ENCODE measurements around the gene HNRNPH1. TPM values are rescaled to one million over a fixed set of nuclear protein-coding genes. Genes with fewer than 3 reads are reported as not detected.
"Not testable (repeated sequence)": the region's sequence is repeated elsewhere in the genome, so short reads cannot be mapped to it uniquely, and the experiment has no call there.

Gene HNRNPH1
- total RNA-seq, 1 experiment from 2014 or later = 1,009 TPM

DNA sequence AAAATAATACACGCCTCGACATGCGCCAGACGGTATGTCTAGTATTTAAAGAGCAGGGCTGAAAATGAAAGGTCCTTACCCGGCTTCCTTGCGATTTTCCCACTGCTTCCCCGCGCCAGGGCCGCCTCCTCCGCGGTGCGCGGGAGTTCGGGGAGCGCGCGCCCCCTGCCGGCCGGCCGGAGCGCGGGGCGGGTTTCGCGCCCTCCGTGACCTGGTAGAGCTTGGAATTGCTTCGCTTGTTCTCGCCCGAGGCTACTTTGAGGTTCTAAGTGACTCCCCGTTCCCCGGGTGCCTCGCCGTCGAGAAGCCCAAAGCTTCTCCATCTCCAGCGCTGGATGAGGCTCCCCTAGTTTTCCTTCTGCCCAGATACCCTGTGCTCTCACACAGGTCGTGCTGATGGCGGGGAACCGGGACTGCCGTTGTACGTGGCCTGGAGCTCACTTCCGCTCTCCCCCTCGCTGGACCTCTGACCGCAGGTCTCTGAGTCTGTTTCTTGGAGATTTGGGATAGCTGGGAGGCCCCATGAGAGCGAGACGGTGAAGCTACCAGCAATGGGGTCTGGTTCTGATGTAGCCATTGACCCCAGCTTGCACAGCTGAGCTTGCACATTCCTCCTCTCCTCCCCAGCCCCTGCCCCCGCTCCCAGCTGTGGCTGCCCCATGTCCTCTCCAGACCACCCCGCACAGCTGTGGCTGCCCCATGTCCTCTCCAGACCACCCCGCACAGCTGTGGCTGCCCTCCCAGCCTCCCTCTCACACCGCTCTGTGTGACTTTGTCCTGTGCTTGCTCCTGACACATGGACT is 11.1 kb upstream of the HNRNPH1 start:
- DNase-seq = peak in 1 of 2 experiments; percentile 46
- not testable (repeated sequence) for H3K36me3 ChIP-seq; H3K4me3 ChIP-seq; H3K27me3 ChIP-seq; H3K4me1 ChIP-seq; H3K9me3 ChIP-seq (replicated peaks); H3K27ac ChIP-seq

DNA sequence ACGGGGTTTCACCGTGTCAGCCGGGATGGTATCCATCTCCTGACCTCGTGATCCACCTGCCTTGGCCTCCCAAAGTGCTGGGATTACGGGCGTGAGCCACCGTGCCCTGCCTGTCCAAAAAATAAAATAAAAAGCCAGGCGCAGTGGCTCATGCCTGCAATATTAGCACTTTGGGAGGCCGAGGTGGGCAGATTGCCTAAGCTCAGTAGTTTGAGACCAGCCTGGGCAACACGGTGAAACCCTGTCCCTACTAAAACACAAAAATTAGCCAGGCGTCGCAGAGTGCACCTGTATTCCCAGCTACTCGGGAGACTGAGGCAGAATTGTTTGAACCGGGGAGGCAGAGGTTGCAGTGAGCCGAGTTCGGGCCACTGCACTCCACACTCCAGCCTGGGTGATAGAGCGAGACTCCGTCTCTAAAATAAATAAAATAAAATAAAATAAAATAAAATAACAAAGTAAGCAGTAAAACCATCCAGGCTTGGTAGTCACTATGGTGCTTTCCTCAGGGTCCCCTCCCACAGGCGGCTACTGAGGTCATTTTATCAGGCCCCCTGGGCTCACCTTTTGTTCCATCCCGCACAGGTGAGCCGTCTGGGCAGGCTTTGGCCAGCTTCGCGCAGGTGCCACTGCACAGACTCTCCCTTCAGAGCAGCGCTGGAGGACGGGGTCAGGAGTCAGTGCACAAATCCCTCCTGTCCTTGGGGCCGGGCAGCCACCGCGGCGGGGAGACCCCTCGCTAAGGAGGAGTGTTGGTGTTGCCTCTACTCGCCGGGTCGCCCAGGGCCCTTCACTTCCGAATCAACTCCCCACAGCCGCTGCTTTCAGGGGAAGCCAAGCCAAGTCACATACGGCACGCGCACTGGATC is 10.3 kb upstream of the HNRNPH1 start:
- H3K4me1 ChIP-seq; H3K27me3 ChIP-seq; DNase-seq; H3K9me3 ChIP-seq (replicated peaks); H3K27ac ChIP-seq; H3K36me3 ChIP-seq: not testable (repeated sequence)
- H3K4me3 ChIP-seq = peak overlapping the region; percentile 48

DNA sequence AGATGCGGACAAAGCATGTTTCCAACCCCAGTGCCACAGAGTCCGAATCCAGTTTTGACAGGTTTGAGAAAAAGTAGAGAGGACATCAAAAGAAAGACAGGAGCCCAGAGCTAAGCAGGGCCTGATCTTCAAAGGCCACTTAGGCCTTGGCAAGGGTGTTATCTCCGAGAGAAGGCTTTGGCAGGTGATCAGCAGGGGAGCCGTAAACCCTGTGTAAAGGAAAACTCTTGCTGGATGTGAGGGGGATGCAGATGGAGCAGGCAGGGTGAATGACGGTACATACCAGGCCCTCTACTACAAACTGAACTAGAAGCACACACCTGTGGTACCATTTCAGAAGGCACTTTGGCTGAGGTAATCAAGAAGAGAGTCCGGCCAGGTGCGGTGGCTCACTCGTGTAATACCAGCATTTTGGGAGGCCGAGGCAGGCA is 1.4 kb upstream of the HNRNPH1 start:
- Histone ChIP-seq H3K36me3 (peaks cover 34% of the 10 kb centered on the region), H3K4me1 (peaks cover 6% of the 10 kb centered on the region; the same call in 1 of the 2 replicates), H3K4me3 (peak overlapping the region; percentile 88), H3K27ac (peak overlapping the region; percentile 98), H3K9me3 (replicated peaks) (no peaks in the 10 kb centered on the region), H3K27me3 (no peaks in the 10 kb centered on the region)
- DNase-seq = no peak

DNA sequence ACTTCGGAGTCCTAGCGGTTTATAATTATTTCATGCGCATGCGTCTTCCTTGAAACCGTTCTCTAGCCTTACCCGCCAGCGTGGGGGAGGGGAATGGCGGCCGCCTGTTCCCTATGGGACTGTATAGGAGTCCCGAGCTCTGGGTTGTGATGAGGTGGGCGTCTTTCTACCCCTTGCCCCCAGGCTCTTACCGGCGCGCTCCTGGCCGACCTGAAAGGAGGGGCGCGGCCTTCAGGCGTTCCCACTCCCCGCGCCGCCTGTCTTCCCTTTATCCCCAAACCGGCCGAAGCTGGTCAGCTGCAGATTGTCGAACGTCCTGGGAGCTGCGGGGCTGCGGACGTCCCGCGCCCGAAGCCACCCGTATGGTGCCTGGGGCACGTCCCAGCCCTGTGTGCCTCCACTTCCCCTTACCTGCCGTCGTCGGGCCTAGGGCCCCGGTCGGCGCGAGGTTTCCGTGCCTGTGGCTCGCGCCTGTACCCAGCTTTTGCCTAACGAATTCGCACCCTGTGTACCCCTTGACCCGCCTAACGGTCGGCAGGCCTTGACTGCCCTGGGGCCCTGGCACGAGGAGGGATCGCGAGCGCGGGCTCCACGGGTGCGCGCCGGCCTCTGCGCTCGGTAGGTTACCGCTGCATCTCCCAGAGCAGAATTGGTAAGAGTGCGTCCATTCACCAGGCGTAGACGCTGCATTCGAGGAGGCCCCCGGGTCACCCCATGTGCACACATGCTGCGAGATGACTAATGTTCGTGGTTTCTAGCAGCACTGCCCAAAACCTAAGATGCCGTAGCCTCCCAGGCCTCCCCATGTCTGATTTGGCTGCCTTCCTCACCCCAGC is 653 bp upstream of the HNRNPH1 start:
- Histone ChIP-seq H3K36me3 (peaks cover 41% of the 10 kb centered on the region), H3K4me1 (peaks cover 6% of the 10 kb centered on the region; the same call in 1 of the 2 replicates), H3K27me3 (no peaks in the 10 kb centered on the region), H3K4me3 (peak overlapping the region; percentile 88), H3K9me3 (replicated peaks) (no peaks in the 10 kb centered on the region), H3K27ac (peak overlapping the region; percentile 98)
- peak; percentile 79 to 80 for DNase-seq

DNA sequence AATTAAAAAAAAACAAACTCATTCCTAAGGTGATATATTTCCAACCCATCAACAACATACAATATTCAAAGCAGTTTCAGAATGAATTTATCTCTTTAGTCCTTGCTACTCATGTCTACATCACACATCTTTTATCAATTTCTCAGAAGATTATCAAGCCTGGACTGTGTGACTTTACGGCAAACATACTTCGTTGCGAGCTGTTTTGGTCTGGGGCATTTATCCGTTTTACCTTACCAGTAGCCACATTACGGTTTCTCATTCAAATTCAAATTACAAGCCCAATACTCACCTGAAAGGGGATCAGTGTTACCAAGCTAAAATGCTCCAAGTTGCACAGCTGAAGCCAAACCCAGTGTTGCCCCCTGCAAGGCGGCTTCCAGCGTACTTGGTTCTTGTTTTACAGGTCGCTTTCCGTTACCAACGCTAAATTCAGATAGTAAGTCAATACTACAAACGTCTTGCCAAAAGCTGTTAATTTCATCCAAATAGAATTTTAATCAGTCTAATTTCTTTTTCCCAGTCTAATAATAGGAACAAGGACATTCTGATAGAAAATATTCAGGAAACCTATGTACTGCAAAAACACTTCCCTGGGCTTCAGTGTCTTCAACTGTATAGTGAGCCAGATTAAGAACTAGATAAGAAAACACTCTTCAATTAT is 1.8 kb downstream of the HNRNPH1 start:
- H3K27ac ChIP-seq = no peak overlapping the region
- peaks cover 65% of the 10 kb centered on the region for H3K36me3 ChIP-seq

DNA sequence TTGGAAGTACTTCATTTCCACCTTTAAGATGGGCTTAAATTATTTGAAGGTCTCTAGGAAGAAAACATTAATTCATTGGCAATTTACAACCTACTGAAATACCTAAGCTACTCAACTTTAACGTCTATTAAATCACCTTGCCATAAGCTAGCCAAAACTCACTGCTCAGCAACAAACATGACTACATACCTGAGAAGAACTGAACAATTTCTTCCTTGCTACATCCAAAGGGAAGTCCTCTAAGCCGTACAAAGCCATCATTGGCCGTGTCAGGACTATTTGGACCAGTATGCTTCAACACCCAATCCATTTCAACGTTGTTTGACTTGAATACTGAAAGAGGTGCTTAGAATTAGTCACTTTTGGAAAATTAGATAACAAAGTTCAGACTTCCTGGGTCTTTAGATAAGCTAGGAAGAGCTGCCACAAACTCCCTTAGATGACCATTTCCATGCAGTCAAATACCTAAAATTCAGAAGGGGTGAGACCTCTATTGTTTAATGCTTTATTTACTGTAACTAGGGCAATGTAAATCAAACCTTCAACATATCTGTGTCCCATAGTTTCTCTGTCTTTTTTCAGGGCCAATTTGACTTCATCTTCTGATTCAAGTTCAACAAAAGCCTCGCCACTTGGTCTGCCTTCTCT is 2.6 kb downstream of the HNRNPH1 start:
- Histone ChIP-seq H3K36me3 (peaks cover 74% of the 10 kb centered on the region), H3K9me3 (replicated peaks) (no peaks in the 10 kb centered on the region), H3K4me3 (peak overlapping the region; percentile 88), H3K4me1 (peaks cover 6% of the 10 kb centered on the region; the same call in 1 of the 2 replicates), H3K27me3 (no peaks in the 10 kb centered on the region), H3K27ac (no peak overlapping the region)
- DNase-seq = no peak

More for the DNA sequence above, 1.8 kb downstream of the HNRNPH1 start:
- H3K27me3 ChIP-seq = no peaks in the 10 kb centered on the region
- peaks cover 6% of the 10 kb centered on the region; the same call in 1 of the 2 replicates for H3K4me1 ChIP-seq
- peak overlapping the region; percentile 88 for H3K4me3 ChIP-seq
- no peaks in the 10 kb centered on the region for H3K9me3 ChIP-seq (replicated peaks)
- no peak for DNase-seq

DNA sequence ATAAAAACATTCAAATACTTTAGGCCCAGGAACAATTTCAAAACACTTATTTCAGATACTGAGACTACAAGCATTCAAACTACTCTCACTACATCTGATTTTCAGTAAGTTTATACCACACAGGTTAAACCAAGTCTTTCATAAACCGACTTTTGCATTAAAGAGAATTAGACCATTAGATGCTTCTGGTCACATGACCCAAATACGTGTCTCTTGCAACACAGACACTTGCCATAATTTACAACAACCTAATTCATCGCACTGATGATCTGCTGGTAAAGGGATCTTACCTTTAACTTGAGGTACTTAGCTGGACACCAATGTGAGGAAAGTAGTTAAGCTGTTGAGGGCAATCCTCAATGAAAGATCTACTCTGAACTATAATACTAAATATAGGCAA is 3.2 kb downstream of the HNRNPH1 start:
- Histone ChIP-seq H3K27ac (no peak overlapping the region), H3K36me3 (peaks cover 79% of the 10 kb centered on the region), H3K27me3 (no peaks in the 10 kb centered on the region)

DNA sequence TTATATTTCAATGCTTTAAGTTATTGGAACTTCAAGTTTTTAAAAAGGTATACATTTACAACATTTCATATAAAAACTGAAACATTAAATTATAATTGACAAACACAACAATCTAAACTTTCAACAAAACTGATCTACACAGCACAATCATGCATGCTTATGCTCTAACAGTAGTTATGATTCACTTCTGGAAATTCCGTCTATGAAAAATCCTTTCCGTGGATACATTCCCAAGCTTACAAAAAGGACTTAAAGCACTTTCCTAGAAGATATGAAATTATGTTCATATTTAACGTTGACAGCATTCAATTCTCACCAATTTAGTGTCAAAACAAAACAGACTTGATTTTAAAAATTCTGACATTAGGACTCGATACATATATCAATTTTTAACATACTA is 3.7 kb downstream of the HNRNPH1 start:
- Histone ChIP-seq H3K27ac (no peak overlapping the region), H3K4me3 (peak overlapping the region; percentile 88), H3K36me3 (peaks cover 84% of the 10 kb centered on the region), H3K27me3 (no peaks in the 10 kb centered on the region), H3K9me3 (replicated peaks) (no peaks in the 10 kb centered on the region), H3K4me1 (peaks cover 2% of the 10 kb centered on the region; the same call in 1 of the 2 replicates)
- DNase-seq = no peak

More for the DNA sequence above, 3.2 kb downstream of the HNRNPH1 start:
- DNase-seq = no peak
- peak overlapping the region; percentile 88 for H3K4me3 ChIP-seq
- H3K4me1 ChIP-seq = peaks cover 6% of the 10 kb centered on the region; the same call in 1 of the 2 replicates
- H3K9me3 ChIP-seq (replicated peaks) = no peaks in the 10 kb centered on the region

DNA sequence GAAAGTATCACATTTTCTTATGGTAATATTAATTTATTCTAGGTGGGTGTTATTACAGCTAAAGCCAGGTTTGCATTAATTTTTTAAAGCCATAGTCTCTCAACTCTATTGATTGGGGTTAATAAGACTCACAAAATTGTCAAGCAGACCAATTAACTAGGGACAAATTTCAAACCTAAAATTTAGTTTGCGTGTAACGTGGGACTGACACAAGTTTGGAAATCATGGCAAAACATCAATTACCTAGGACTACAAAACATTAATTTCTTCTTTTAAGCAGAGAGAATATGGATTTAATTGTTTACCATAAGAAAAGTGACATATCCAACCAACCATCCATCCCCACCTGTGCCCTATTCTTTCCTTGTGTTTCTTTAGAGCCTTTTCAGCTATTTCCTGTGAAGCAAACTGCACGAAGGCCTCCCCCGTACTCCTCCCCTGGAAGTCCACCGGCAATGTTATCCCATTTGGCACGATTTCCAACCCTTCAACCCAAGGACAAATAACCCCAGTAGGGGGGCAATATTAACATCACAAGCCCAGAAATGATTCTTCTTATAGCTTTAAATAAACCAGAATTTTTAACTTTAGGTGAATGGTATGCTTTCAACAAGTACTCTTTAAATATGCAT is 4.4 kb downstream of the HNRNPH1 start:
- Histone ChIP-seq H3K27ac (no peak overlapping the region), H3K4me1 (no peaks in the 10 kb centered on the region), H3K4me3 (peak overlapping the region; percentile 88), H3K9me3 (replicated peaks) (no peaks in the 10 kb centered on the region), H3K27me3 (no peaks in the 10 kb centered on the region), H3K36me3 (peaks cover 92% of the 10 kb centered on the region)
- no peak for DNase-seq

DNA sequence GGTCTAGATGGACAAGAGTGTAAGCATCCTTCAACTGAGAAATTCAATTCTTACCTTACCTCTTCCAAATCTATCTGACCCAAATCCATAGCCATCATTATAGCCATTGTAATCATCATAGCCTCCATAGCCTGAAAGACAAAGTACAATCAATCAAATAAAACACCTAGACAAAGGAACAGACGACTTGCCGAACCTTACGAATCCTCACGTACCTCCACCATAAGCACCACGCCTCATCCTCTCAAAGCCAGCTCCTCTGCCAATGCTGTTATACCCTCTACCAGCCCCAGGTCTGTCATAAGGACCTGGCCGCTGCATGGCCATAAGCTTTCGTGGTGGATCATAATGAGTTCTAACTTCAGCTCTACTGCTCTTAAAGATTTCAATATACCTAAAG is 5.5 kb downstream of the HNRNPH1 start:
- no peak overlapping the region for H3K4me3 ChIP-seq
- no peaks in the 10 kb centered on the region for H3K4me1 ChIP-seq
- DNase-seq = no peak
- no peaks in the 10 kb centered on the region for H3K27me3 ChIP-seq
- no peaks in the 10 kb centered on the region for H3K9me3 ChIP-seq (replicated peaks)
- no peak overlapping the region for H3K27ac ChIP-seq
- H3K36me3 ChIP-seq = peaks cover 98% of the 10 kb centered on the region

DNA sequence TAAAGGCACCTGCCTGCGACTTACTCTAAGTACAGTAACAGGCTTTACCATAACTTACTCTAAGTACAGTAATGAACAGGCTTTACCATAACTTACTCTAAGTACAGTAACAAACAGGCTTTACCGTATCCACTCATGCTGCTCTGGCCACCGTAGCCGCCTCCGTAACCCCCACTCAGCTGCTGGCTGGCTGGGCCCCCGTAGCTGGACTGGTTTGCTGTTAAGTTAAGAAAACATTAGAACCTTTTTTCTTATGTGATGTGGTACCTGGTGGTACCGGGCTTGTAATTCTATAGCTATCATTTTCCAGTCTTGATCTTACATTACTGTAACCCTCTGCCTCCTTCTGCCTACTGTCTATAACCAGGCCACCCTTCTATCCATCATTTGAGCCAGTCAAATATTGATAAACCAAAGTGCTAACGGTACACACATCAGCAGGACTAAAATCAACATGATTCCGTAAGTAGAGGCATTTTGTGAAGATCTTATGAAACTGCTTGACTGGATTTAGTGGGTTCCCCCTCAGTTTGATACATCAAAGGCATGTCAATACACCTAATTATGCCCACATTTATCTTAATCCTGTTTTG is 7.4 kb downstream of the HNRNPH1 start:
- H3K36me3 ChIP-seq = peaks cover 98% of the 10 kb centered on the region
- no peaks in the 10 kb centered on the region; the same call in 1 of the 2 replicates for H3K27me3 ChIP-seq
- H3K4me1 ChIP-seq = no peaks in the 10 kb centered on the region
- H3K27ac ChIP-seq = no peak overlapping the region
- DNase-seq = no peak
- no peaks in the 10 kb centered on the region for H3K9me3 ChIP-seq (replicated peaks)
- H3K4me3 ChIP-seq = no peak overlapping the region

DNA sequence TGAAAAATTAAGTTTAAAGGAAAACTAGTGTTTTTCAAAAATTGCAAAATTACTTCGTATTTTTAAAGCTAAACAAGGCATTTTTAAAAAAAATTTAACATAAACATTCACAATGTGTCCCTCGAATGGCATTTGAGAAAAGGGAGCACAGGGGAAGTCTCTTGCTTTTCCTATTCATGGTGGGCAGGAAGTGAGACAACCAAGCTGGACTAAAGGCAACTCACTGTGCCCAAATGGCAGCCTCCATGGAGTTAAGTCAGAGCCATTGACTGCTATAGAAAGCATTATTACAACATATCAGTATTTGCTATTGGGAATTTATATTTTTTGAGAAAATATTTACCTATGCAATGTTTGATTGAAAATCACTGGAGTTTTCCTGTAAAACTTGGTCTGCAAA is 8.3 kb downstream of the HNRNPH1 start:
- Histone ChIP-seq H3K9me3 (replicated peaks) (no peaks in the 10 kb centered on the region), H3K36me3 (peaks cover 97% of the 10 kb centered on the region)

DNA sequence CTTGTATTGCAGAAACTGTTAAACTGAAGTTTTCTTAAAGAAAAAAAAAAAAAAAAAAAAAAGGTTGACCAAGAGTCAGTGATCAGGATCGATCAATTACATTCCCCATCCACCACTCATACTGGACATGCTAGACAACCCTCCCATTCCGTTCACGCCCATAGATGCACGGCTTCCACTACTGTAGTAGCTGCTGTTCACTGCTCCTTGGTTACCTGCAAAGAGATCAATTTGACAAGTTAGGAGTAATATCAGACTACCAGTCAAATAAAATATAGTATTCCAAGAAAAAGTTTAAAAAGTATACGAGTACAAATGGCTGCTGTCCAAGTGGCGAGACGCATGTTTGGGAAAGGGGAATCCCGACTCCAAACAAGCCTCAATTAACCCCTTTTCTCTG is 8.7 kb downstream of the HNRNPH1 start:
- no peak for DNase-seq
- Histone ChIP-seq H3K4me1 (no peaks in the 10 kb centered on the region), H3K36me3 (peaks cover 97% of the 10 kb centered on the region), H3K27me3 (no peaks in the 10 kb centered on the region; the same call in 1 of the 2 replicates), H3K9me3 (replicated peaks) (no peaks in the 10 kb centered on the region), H3K27ac (no peak overlapping the region), H3K4me3 (no peak overlapping the region)

More for the DNA sequence above, 8.3 kb downstream of the HNRNPH1 start:
- Histone ChIP-seq H3K4me1 (no peaks in the 10 kb centered on the region), H3K4me3 (no peak overlapping the region), H3K27me3 (no peaks in the 10 kb centered on the region; the same call in 1 of the 2 replicates), H3K27ac (no peak overlapping the region)
- DNase-seq = no peak
